HuH-7 (cell line): ENCODE measurements around the gene LRMDA.

Experiments used
- DNase-seq: peaks from one replicate; pipeline ENCODE4 v3.0.0; 2011; ENCODE audit warnings: low spot score

The LRMDA gene

DNA sequence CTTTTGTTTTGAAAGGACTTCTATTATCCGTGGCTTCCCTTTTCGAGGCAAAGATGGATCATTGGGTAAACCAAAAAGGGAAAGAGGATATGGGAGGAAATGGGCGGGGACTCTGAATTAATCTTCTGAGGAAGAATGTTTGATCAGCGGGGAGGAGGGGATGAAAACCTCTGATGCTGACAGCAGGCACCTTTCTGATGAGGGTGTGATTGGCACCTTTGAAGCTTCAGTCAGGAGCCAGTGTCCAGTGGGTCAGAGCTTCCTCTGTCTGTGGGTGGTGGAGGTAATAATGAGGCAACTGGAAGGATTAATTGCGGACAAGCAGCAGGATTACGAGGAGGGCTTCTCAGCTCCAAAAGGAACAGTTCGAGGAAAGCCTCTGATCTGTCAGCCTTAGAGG lies 877.6 kb downstream of the LRMDA start:
- no peak for DNase-seq

DNA sequence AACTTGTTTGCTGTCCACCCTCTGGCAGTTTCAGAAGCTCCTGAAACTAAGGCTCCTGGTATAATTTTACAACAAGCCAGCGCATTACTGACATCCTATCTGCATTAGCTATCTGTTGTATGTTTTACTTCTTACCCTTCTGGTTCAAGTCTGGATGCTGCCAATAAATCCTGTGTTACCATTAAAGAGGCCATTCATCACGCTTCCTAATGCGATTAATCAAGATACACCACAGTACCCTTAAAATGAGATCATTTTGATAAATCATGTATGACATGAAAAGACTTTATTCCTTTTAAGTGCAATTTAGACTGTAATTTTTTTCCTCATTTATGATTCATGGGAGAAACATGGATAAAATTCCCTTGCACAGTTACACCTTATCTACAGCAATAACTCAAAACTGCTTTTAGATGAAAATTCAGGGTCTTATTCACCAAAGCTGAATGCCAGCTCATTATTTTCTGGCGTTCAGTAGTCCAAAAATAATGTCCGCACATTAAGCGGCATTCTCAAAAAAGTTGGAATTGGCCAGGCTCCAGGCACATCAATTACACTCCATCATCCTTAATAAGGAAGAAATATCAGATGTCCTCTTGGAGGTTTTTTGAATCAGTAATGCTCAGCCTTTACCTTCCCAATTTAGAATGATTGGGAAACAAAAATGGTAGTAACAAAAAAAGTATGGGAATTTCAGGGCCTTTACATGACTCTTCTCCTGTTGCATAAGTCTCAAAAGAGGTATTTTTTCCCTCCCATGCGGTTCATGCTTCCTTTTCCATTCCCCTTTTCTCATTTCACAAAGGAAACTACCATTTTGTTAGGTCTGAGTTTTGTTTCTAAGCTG lies 878.5 kb downstream of the LRMDA start:
- DNase-seq: no peak

DNA sequence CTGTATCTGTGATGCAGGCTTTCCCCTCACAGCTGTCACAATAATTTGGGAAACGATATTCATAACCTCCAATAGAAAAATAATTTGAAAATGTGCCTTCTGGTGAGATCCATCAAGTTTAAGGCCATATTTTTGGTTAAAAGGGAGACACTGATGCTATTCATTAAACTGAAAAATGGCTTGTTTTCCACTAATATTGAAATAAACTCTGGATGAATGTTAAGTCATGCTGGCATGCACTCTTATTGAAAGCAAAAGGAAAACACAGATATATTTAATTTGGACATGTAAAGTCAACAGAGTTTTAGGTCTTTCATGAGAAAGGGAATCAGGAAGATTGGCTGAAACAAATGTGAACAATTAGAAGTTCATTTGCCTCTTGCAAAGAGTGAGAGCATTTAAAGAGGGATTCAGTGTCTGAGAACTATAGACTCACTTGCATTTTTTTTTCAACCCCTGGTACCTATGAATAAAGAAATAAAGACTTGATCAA lies 879.2 kb downstream of the LRMDA start:
- no peak for DNase-seq

DNA sequence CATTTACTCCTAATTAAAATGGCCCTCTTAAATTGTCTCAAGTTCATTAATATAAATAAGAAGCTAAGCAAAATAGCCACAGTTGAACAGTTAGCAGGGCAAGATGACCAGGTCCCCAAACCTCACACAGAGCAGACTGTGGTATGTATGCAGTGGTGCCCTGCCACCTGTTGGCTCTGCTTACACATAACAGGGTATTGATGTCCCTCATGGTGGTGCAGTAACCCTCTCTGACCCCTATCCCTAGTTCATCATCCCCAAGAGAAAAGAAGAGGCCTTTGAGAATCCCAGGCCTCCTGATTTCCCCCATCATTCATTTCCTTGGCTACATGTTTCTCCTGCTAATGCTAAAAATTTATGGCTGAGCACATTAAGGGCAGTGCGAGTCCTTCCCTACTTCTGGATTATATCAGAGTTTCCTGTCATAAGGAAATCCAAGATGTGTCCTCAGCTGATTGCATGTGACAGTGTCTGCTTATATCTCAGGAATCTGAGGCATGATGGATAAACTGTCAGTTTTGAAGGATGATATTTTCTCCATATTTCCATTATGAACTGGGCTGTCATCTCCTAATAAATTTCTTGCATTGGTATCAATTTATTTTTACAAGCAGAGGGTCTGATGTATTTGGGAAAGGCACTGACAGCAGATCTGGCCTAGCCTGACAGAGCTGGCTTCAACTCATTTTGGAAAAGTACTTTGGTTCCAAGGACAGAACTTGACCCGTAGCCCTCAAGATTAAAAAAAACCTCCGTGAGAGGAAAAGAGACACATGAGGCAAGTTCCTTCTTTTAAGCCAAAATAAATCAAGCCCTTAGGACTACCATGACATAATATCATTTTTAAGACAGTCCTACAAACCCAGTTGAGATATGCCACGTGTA lies 880.6 kb downstream of the LRMDA start:
- DNase-seq: peak; percentile 68

DNA sequence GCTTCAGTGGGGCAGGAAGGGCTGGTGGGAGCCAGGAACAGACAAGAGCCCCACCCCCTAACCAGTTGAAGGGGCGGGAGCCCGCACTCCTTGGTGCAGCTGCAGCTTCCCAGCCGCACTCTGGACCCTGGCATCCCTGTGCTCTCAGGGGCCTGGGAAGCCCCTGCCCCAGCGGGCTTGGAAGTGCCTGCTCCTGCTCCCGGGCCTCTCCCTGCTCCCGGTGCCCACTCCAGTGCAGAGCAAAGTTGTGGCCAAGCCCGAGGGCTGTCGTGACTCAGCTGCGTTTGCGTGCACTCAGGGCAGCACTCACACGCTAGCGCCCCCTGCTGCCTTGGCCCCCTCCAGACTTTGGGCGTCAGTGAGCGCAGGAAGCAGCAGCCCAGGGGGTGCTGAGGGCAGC lies 883.8 kb downstream of the LRMDA start:
- DNase-seq: no peak

DNA sequence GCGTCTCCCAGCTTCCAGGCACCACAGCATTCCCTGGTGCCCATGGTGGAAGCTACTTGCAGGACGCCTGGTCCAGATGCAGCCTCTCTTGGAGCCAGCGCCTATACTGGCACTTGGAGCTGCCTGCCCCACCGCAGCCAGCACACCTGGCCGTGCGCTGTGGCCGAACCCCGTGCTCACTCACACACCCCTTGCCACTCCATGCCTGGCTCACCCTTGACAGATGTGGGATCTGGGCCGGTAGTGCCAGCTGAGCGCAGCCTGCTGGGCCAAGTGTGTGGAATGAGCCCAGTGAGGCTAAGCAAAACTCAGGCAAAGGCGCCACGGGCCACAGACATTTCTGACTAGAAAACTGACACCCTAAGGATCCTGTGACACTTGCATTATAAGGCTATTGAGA lies 884.8 kb downstream of the LRMDA start:
- no peak for DNase-seq

DNA sequence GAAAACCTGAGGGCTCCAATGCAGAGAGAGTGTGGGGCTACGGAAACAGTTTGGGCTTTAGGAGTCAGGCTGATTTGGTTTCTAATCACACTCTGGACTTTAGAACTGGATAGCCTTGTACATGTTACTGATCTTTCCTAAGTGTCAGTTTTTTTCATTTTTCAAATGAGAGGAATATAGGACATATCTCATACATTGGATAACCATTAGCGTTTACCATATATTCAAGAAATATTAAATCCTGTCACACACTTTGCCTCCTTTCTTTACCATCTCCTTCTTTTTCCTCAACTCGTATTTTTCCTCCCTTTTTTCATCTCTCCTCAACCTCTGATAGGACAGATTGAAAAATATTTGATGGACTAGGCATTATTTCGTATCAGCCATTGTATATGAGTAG lies 885.7 kb downstream of the LRMDA start:
- DNase-seq: no peak

DNA sequence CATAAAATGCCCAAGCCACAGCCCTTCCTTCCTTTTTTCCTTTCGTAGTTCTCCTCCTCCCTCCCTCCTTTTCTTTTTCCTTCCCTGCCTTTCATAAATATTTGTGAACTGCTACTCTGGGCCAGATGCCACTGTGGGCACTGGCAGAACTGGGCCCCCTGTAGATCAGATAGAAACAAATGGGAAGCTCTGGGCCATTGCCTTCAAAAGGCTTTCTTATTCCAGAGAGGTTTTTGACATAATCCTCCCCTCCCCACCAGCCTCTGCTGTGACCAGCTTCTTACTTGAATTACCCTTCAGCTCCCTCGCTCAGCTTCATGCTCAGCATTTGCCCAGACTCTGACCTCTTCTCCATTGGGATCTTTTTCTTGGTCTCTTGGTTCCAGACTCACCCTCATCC lies 886.8 kb downstream of the LRMDA start:
- DNase-seq: no peak

DNA sequence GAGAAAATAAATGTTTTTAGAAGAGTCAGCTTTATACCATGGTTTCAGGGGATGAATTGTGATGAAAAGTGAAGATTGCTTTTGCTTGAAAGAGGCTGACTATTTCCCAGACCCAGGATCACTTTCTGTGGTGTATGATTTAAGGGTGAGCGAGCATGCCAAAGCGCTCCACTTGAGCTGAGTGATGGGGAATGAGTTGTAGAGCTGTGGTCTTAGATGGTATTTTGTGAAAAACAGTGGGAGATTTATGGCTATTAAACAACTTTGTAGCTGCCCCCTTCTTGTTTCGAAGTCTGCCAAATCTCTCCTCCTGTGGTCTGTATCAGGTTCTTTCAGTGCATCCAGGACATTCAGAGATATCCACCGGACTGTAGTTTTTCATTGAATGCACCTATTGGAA lies 888.2 kb downstream of the LRMDA start:
- DNase-seq: no peak

DNA sequence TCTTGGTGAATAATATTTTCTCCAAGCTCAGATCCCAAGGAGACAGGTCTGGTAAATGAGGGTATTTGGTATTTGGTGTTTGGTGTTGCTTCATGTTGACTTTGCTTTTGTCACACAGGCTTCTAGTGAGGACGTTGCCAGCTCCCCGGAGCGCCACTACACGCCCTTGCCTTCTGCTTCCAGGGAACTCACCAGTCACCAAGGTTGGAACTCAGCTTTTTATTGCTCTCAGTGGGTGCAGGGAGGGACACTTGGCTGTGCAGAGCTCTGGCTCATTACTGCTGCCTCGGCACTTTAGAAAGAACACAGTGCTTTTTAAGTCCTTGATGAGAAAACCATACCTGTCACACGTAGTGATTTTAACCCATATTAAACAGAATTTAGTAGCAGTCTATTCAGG lies 892.9 kb downstream of the LRMDA start:
- DNase-seq: peak; percentile 28

DNA sequence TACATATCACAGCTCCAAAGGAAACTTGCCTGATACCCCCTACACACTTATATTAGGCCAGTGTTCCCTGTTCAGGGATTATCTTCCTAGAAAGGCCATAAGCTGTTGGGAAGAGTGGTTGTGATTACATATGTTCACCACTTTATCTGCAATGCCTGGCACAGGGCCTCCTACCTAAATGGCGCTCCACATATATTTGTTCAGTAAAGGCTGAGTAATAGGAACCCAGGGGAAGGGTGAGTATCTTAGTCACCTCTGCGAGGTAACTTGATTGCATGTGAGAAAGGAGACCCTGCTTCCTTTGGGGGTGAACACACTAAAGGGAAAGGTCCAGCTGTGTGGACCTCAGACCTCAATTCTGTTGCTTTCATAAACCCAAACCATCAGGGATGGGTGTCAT lies 896.0 kb downstream of the LRMDA start:
- no peak for DNase-seq

DNA sequence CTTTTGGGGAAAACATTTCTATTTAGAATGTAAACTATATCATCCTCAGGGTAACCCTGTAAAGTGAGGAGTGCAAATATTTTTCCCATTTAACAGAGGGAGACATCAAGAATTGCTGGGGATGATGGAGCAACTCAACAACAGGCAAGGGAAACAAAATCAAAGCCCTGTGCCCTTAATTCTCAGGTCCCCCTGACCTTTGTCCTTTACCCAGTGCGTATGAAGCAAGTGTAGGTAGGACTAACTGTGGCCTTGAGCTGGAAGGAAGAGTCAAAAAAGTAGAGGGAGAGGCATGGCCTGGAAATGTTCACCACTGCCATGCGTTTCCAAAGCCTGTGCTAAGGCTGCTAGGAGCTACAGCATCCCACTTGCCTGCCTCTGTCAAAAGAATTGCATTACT lies 896.9 kb downstream of the LRMDA start:
- DNase-seq: no peak

DNA sequence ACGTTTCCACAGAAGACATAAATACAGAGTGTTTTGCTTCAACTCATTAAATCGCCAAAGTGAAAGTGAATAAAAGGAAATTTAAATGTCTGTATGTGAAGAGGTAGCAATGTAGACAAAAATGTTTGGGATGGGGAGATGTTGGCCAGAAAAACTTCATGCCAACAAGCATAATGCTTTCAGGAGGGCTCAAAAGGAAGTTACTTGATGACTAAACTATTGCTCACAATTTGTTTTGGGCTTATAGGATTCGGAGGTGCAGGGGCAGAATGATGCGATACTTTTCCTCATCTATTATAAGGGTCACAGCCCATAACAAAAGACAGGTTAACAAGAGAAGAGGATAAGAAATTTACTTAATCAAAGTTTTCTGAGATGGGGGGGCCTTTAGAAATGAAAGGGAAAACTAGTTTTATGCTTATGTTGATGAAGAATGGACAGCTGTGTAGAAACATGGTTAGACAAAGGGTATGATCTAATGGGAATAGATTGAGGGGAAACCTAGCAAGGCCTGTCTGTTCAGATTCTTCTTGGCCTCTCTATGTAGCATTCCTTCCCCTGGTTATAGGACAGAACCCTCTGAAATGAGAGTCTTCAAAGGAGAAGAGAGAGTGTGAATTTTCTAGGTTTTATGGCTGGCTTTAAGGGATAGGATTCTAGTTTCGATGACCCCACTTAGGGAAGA lies 898.6 kb downstream of the LRMDA start:
- DNase-seq: no peak

DNA sequence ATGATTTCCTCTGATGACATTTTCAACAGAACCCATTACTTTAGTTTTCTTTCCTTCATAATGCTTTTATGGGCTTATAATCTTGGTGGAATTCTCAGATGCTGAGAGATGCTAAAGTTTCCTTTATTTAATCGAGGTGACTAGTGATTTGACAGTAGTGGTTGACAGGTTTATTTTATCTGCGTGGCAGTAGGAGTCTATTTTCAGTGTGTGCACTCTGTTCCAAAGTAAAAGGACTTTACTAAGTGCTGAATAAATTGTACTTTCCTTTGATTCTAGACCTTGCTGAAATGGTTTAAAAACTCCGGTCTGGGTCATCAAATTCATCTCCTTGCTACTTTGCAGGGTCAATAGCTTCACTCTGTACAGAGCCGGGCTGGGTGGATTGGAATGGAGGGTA lies 900.3 kb downstream of the LRMDA start:
- no peak for DNase-seq

DNA sequence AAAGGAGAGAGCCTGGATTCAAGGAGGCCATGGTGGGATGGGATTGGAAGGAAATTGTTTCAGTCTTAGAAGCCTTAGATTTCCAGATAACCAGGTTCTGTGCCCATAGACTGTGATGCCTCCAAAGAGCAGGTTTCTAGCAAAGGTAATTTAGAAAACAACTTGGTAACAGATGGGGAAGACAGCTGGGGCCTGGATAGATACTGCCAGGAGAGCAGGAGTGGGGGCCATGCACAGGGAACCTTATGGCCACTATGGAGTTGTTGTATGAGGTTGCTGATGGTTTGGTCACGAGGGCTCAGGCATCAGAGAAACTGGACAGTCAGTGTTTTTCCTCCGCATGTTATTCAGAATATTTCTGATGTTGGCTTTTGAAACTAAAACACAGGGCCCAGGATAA lies 901.9 kb downstream of the LRMDA start:
- DNase-seq: no peak

DNA sequence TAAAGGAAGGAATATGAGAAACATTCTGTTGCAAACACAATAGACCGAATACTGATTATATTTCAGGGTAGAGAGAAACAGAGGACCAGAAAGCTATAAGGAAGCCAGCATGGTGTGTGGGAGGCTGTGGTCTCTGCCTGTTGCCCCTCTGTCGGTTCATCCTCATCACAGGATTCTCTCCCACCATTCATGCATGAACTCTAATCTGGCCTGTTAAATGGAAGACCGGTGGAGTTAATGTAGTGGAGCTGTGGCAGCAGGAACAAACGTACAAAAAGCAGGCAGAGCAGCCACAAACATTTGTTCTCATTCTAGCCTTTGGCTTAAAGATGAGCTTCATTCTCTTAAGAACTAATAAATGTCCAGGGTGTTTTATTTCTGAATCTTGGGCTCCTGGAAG lies 902.4 kb downstream of the LRMDA start:
- DNase-seq: no peak

DNA sequence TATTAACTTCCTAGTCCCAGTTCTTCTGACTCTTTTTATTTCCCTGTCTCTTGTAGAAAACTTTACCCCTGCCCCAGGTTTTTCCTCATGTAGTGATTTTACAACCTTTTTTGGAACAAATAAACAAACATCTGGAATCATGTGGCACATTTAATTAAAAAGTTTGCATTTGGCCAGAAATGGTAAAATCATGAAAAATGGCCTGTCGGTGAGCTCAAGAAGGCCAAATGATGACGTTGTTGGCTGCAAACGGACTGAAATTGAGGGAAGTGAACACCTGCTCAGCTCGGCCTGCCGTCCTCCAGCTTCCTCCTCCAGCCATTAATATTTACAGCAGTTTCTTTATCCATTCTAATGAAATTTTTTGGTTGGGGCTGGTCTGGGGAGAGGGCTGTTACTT lies 902.8 kb downstream of the LRMDA start:
- no peak for DNase-seq

DNA sequence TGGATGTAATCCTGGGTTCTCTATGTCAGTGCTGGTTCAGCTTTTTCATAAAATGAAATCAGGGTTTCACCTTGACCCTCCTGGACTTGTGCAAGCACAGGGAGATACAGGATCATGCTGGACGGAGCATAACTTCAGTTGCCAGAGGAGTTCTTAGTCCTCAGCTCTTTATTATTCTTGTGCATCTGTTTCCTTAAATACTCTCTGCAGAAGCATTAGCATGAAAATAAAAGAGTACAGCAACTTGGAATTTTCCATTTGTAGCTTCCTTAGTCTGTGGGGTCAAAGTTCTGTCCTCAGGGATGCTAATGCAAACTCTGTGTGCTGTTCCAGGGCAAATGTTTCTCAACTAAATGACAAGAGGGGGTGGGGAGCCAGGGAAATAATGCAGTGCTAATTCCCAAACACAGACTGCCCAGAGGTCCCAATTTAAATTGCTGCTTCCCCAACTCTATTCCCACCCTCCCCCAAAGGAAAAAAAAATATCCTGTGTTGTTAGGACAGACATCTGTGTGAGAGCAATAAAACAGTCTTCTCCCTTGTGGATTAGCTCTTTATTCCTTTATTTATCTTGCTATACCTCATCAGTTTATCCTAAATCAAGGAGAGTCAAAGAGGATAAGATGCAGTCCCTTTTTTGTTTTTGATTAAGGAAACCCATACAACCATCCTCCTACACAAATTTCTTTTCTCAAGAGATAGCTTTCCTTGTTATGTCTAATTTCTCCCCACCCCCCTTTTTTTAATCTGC lies 905.0 kb downstream of the LRMDA start:
- peak; percentile 41 for DNase-seq

DNA sequence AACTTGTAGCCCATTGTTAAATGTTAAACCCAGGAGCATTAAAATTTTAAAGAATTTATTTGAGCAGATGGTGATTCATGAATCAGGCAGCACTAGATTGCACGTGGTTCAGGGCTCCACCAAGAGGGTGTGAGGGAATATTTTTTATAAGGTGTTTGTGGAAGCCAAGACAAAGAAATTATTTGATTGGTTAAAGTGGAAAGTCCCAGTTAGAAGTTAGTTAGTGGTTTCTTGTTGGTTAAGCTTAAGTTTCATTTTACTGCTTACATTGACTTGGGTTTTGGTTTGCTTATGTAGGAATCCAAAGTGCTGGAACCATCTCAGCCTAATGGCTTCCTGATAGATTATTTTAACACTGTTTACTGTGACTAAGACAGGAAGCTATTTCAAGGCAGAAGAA lies 906.2 kb downstream of the LRMDA start:
- no peak for DNase-seq

DNA sequence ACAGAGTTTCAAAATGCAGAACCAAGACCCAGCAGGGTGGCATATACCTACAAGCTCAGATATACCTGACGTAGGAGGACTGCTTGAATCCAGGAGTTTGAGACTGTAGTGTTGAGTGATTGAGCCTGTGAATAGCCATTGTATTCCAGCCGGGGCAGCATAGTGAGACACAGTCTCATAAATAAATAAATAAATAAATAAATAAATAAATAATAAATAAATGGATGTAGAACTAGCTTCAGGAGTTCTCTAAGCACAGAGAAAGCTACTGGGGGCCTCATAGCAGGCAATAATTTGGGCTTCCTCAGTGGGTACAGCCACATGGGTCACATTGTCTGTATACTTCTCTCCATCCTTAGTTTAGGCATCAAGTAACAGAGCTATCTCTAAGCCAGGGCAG lies 906.8 kb downstream of the LRMDA start:
- DNase-seq: no peak

DNA sequence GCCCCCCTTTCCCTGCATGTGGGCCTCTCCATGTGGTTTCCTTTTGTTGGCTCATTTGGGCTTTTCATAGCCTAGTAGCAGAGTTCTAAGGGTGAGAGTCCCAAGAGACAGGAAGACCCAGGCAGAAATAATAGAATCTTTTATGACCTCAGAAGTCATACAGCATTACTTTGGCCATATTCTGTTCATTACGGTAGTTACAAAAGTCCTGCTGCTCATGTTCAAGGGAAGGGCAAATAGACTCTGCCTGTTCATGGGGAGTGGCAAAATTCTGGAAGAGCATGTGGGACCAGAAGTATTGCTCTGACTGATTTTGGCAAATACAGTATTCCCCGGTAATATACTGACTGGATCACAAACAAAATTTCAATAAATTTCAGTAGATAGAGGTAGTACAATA lies 910.3 kb downstream of the LRMDA start:
- no peak for DNase-seq

DNA sequence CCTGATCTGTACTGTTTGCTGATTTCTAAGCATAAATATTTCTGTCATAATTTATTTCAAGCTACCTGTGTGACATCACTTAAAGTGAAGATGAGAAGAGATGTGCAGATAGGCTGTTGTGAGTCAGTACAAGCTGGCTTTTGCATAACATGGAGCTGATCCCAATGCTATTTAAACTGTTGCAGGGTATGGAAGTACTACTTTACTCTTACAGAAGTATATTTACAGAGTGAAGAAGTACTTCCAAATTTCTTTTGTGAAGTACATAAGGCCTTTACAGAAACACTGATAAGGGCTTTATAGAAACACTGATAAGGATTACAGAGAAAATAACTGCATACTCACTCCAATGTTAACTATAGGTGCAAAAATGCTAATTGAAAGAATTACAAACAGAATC lies 911.6 kb downstream of the LRMDA start:
- no peak for DNase-seq
